Gastrocnemius medialis (tissue), 4 donors: Measurements from ENCODE around the gene UCKL1.

Experiments
- CTCF ChIP-seq, 5 experiments: fragments of 450-650 bp in 3 of 5; fragments of 200-600 bp in 2 of 5; sonication (generic) in 2 of 5; IDR thresholded peaks in 4 of 5; conservative IDR thresholded peaks in 1 of 5; 1 replicate in 4 of 5; 2 replicates in 1 of 5; pipeline ENCODE4 v1.5.1; 2016 to 2019; ENCODE audit warnings: antibody characterized with exemption in 5 of 5, mild to moderate bottlenecking in 3 of 5, moderate library complexity in 3 of 5
- POLR2A ChIP-seq, 2 donors: fragments of 450-650 bp; IDR thresholded peaks; one replicate each; pipeline ENCODE4 v1.6.1; 2017; ENCODE audit warnings: antibody characterized with exemption in 2 of 2, mild to moderate bottlenecking in 2 of 2, moderate library complexity in 2 of 2

GRCh38 chr20:63966172-63966943, 10.1 kb upstream of the UCKL1 start:
- no peak for TF ChIP-seq CTCF (IDR thresholded peaks at IDR 0.05 in 4 of 5, conservative IDR thresholded peaks at IDR 0.05 in 1 of 5)
- TF ChIP-seq POLR2A (IDR thresholded peaks at IDR 0.05) = no peak
